DOHH2 (cell line): ENCODE results near the gene HK3.

Experiments used
- H3F3A ChIP-seq: fragments of 200-600 bp; sonication (generic), shearing (Covaris generic); 2 replicates; pipeline ENCODE4 v1.6.0; 2016; ENCODE audit warnings: antibody characterized with exemption, mild to moderate bottlenecking; ENCODE audit not compliant: control insufficient read depth, insufficient read depth
- H3K27ac ChIP-seq: fragments of 200-600 bp; sonication (generic); 2 replicates; pipeline ENCODE4 v1.5.1; 2014; ENCODE audit warnings: low read depth, mild to moderate bottlenecking, low read length, moderate library complexity
- H3K27me3 ChIP-seq: fragments of 200-600 bp; sonication (generic); 2 replicates; pipeline ENCODE4 v1.6.1; 2014; ENCODE audit warnings: mild to moderate bottlenecking, low read length, mixed read lengths; ENCODE audit not compliant: control insufficient read depth
- H3K36me3 ChIP-seq: fragments of 200-600 bp; sonication (generic); 2 replicates; pipeline ENCODE4 v1.6.1; 2014; ENCODE audit warnings: mild to moderate bottlenecking, low read length, moderate library complexity, mixed read lengths; ENCODE audit not compliant: control insufficient read depth
- H3K4me1 ChIP-seq: fragments of 200-600 bp; sonication (generic); 2 replicates; pipeline ENCODE4 v1.6.1; 2014; ENCODE audit warnings: mild to moderate bottlenecking, low read length, mixed read lengths; ENCODE audit not compliant: control insufficient read depth
- H3K4me2 ChIP-seq: fragments of 200-600 bp; sonication (generic); 2 replicates; pipeline ENCODE4 v1.6.0; 2014; ENCODE audit warnings: mild to moderate bottlenecking, low read length, moderate library complexity
- H3K4me3 ChIP-seq: fragments of 200-600 bp; sonication (generic); 2 replicates; pipeline ENCODE4 v1.5.1; 2014; ENCODE audit warnings: mild to moderate bottlenecking, low read length, mixed read lengths
- H3K79me2 ChIP-seq: fragments of 200-600 bp; sonication (generic); 2 replicates; pipeline ENCODE4 v1.6.1; 2014; ENCODE audit warnings: mild to moderate bottlenecking, low read length, mixed read lengths; ENCODE audit not compliant: control insufficient read depth
- H3K9me2 ChIP-seq: fragments of 200-600 bp; sonication (generic); replicated peaks from 2 replicates; pipeline ENCODE4 v1.6.1; 2014; ENCODE audit warnings: mild to moderate bottlenecking, low read length, mixed read lengths; ENCODE audit not compliant: control insufficient read depth
- H3K9me3 ChIP-seq: fragments of 200-600 bp; sonication (generic); 2 replicates; pipeline ENCODE4 v1.6.1; 2014; ENCODE audit warnings: antibody characterized with exemption, low read length, mixed read lengths; ENCODE audit not compliant: control insufficient read depth, insufficient read depth
- H4K20me1 ChIP-seq: fragments of 200-600 bp; sonication (generic); 2 replicates; pipeline ENCODE4 v1.6.0; 2014; ENCODE audit warnings: low read depth, mild to moderate bottlenecking, antibody characterized with exemption, low read length, moderate library complexity; ENCODE audit not compliant: control insufficient read depth, insufficient read depth
- EZH2phosphoT487 ChIP-seq: fragments of 200-600 bp; sonication (generic); IDR thresholded peaks from 2 replicates; pipeline ENCODE4 v1.6.1; 2017; ENCODE audit warnings: borderline replicate concordance, mild to moderate bottlenecking, antibody characterized with exemption, low read length, moderate library complexity, mixed read lengths
- TF ChIP-seq, protein P1 (sequence below): fragments of 200-600 bp; sonication (generic); IDR thresholded peaks from one replicate; pipeline ENCODE4 v1.5.1; 2014; ENCODE audit warnings: antibody characterized with exemption, mild to moderate bottlenecking, low read depth, low read length; ENCODE audit not compliant: poor library complexity, severe bottlenecking

The HK3 gene

DNA sequence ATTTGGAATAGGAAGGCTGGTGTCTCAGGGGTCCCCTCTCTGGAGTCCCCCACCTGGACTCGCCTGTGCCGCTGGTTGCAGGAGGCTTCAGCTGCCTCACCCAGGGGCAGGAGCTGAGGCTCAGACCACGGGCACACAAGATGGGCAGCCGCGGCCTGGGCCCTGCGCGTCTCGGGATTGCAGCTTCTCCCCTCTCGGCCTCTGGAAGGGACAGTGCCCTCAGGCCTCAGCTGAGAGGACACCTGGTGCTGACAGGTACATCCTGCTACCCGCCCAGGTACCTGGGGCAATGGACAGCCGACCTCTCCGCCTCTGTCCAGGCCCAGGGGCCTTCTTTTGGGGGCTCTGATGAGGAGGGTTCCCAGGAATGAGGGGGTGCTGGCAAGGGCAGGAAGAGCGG lies 50.5 kb downstream of the HK3 start:
- no peaks in the 10 kb centered on the region for H3K9me2 ChIP-seq
- H3K79me2 ChIP-seq: no peaks in the 10 kb centered on the region
- TF ChIP-seq, protein P1, sequence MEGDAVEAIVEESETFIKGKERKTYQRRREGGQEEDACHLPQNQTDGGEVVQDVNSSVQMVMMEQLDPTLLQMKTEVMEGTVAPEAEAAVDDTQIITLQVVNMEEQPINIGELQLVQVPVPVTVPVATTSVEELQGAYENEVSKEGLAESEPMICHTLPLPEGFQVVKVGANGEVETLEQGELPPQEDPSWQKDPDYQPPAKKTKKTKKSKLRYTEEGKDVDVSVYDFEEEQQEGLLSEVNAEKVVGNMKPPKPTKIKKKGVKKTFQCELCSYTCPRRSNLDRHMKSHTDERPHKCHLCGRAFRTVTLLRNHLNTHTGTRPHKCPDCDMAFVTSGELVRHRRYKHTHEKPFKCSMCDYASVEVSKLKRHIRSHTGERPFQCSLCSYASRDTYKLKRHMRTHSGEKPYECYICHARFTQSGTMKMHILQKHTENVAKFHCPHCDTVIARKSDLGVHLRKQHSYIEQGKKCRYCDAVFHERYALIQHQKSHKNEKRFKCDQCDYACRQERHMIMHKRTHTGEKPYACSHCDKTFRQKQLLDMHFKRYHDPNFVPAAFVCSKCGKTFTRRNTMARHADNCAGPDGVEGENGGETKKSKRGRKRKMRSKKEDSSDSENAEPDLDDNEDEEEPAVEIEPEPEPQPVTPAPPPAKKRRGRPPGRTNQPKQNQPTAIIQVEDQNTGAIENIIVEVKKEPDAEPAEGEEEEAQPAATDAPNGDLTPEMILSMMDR: no peak
- no peak for TF ChIP-seq EZH2phosphoT487
- H3K36me3 ChIP-seq: no peaks in the 10 kb centered on the region
- no peak overlapping the region for H3K27ac ChIP-seq
- no peaks in the 10 kb centered on the region for H3K9me3 ChIP-seq
- H3K27me3 ChIP-seq: peaks cover 2% of the 10 kb centered on the region; the same call in 1 of the 2 replicates
- H3F3A ChIP-seq: no peaks in the 10 kb centered on the region
- no peaks in the 10 kb centered on the region for H4K20me1 ChIP-seq
- H3K4me3 ChIP-seq: no peak overlapping the region
- no peaks in the 10 kb centered on the region for H3K4me1 ChIP-seq
- H3K4me2 ChIP-seq: no peak overlapping the region

DNA sequence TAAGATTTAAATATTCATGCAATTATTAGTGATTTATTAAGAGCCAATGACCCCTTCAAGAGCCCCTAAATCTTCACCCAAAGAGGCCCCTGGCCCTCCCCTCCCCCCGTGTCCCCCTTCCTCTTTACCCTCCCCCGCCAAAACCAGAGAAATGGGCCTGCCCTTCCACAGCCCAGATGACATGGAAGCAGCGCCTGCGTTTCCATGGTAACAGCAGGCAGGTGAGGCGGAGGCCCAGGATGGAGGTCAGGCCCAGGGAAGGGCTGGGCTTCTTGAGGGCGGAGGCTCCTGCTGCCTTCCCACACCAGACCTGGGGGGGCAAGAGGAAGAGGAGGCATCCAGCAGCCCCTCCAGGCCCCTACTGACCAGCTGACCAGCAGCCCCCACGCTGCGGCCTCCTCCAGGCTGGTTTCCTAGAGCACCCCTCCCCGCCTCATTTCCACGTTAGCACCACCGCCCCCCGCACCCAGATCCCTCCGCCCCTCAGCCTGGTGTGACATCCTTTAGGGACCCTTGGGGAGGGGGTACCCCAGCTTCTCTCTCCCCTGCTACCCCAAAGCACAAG lies 51.3 kb downstream of the HK3 start:
- H4K20me1 ChIP-seq: no peaks in the 10 kb centered on the region
- H3K27me3 ChIP-seq: peaks cover 2% of the 10 kb centered on the region; the same call in 1 of the 2 replicates
- H3K4me3 ChIP-seq: no peak overlapping the region
- TF ChIP-seq, protein P1: no peak
- TF ChIP-seq EZH2phosphoT487: no peak
- no peak overlapping the region for H3K4me2 ChIP-seq
- H3K79me2 ChIP-seq: no peaks in the 10 kb centered on the region
- no peaks in the 10 kb centered on the region for H3K4me1 ChIP-seq
- no peak overlapping the region for H3K27ac ChIP-seq
- H3F3A ChIP-seq: no peaks in the 10 kb centered on the region
- H3K36me3 ChIP-seq: no peaks in the 10 kb centered on the region
- no peaks in the 10 kb centered on the region for H3K9me2 ChIP-seq
- H3K9me3 ChIP-seq: no peaks in the 10 kb centered on the region

DNA sequence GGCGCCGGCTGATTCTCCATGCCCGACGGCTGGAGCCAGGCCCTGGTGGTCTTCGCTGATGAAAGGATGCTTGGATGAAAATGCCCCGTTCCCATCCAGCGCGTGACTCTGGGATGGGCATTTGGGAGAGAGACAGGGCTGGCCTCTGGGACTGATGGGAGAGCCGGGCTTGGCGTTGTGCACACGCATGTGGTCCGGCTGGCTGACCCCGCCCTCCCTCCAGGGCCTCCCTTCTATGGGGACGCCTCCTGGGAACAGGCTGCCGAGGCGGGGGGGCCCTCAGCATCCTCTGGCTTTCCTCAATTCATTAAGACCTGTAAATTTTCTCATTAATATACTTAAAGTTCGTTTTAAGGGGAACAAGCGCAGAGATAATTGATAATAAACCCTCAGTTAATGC lies 52.0 kb downstream of the HK3 start:
- Histone ChIP-seq H3K4me2 (no peak overlapping the region), H3K36me3 (no peaks in the 10 kb centered on the region), H3K9me2 (no peaks in the 10 kb centered on the region), H3F3A (no peaks in the 10 kb centered on the region), H4K20me1 (no peaks in the 10 kb centered on the region), H3K27me3 (peaks cover 2% of the 10 kb centered on the region; the same call in 1 of the 2 replicates), H3K79me2 (no peaks in the 10 kb centered on the region), H3K27ac (no peak overlapping the region), H3K4me3 (no peak overlapping the region), H3K9me3 (no peaks in the 10 kb centered on the region), H3K4me1 (no peaks in the 10 kb centered on the region)
- TF ChIP-seq, protein P1: no peak
- no peak for TF ChIP-seq EZH2phosphoT487
